Coronary artery (tissue), 2 donors: ENCODE data around the gene TENM3.

ENCODE experiments used
- DNase-seq: peaks from one replicate; pipeline ENCODE4 v3.0.0-alpha.2; 2017; ENCODE audit warnings: low spot score
- H3K27ac ChIP-seq, 2 donors: fragments of 200-600 bp; sonication (generic); one replicate each; pipeline ENCODE4 v1.5.1; 2016 to 2019
- H3K4me3 ChIP-seq: fragments of 200-600 bp; sonication (generic); 2 replicates; pipeline ENCODE4 v1.5.1; 2016; ENCODE audit warnings: mild to moderate bottlenecking, moderate library complexity
- CTCF ChIP-seq: fragments of 200-600 bp; sonication (generic); IDR thresholded peaks from one replicate; pipeline ENCODE4 v1.5.1; 2019; ENCODE audit warnings: antibody characterized with exemption

The TENM3 gene

GRCh38 chr4:182582245-182582644, 339.0 kb downstream of the TENM3 start:
- DNase-seq, result no peak
- no peak for TF ChIP-seq CTCF
- Histone ChIP-seq H3K27ac (no peak overlapping the region), H3K4me3 (no peak overlapping the region)

DNA sequence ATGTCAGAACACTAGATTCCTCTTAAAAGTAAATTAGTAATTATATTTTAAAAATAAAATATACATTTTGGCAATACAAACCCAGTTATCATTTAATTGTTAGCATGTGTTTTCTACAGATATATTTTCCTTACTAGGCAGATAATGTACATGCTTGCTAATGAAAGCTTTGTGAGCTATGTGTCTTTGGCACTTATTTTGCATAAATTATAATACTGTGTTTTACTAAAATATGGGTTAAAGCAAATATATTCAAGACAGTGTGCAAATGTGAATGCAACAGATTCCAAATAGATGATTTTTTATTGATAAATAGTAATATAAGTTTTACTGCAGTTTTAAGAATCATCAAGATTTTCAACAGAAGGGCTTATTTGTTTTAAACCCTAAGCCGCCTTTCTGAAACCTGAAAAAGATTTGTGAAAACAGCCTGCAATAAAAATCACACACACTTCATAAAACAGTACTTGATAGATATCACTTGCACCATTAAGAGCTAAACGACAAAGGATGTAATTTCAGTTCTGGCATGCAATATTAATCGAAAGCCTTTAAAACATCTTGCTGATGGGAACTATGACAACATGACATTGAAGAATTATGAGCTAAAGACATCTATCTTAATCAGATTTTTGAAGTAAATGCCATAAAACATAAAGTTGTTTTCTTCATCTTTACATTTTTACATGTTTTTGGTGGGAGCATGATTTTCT, 340.7 kb downstream of the TENM3 start:
- DNase-seq, result no peak
- Histone ChIP-seq H3K4me3 (no peak overlapping the region), H3K27ac (no peak overlapping the region)
- no peak for TF ChIP-seq CTCF

- no peak for TF ChIP-seq CTCF
- no peak overlapping the region for H3K4me3 ChIP-seq
- H3K27ac ChIP-seq, result no peak overlapping the region
- no peak for DNase-seq
Observed at GRCh38 chr4:182585321-182585720, 342.1 kb downstream of the TENM3 start.

DNA sequence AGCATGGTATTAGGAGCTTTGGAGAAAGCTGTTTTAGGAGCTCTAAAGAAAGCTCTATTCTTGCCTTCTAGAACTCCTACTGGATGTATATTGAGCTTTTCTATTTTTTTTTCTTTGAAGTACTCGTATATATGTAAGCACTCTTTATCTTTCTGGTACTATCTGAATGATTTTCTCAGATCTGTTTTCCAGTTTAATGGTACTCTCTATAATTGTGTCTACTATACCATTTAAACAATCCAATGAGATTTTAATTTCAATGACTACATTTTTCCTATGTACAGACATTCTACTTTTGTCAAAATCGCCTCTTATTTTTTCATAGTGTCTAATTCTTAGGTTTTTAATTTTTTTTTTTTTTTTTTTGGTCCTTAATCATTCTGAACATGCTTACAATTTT, 345.9 kb downstream of the TENM3 start:
- TF ChIP-seq CTCF, result no peak
- H3K27ac ChIP-seq, result no peak overlapping the region
- no peak overlapping the region for H3K4me3 ChIP-seq
- DNase-seq, result no peak

DNA sequence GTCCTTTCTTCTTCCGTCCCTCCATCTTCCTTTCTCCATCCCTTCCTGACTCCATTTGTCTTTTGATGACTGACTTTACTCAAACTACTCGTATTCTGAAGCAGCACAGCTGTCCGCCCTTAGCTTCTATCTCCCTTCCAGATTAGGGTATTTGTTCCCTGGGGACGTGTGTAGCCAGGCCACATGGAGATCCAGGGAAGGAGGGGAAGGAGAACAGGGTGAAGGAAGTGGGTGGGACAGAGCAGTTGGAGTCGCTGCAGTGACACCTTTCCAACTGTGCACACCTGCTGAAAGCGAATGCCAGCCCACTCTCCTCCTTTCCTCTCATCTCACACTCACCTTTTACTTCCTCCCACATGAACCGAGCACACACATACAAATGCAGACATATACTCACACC, 350.2 kb downstream of the TENM3 start:
- Histone ChIP-seq H3K4me3 (no peak overlapping the region), H3K27ac (no peak overlapping the region)
- no peak for TF ChIP-seq CTCF
- no peak for DNase-seq

- DNase-seq, result no peak
- Histone ChIP-seq H3K4me3 (no peak overlapping the region), H3K27ac (no peak overlapping the region)
- no peak for TF ChIP-seq CTCF
Observed at GRCh38 chr4:182593864-182594263, 350.7 kb downstream of the TENM3 start.

- TF ChIP-seq CTCF, result no peak
- no peak overlapping the region for H3K27ac ChIP-seq
- no peak for DNase-seq
- no peak overlapping the region for H3K4me3 ChIP-seq
Observed at GRCh38 chr4:182600093-182600492, 356.9 kb downstream of the TENM3 start.
